NCI-H187 (cell line): ENCODE results near the gene BPHL.
"Not testable (repeated sequence)": the region's sequence is repeated elsewhere in the genome, so short reads cannot be mapped to it uniquely, and the experiment has no call there.

ENCODE experiments used
- DNase-seq, 2 experiments: peaks; one replicate each; lab custom pipeline; 2025; lab: John Stamatoyannopoulos, UW

Gene BPHL

DNA sequence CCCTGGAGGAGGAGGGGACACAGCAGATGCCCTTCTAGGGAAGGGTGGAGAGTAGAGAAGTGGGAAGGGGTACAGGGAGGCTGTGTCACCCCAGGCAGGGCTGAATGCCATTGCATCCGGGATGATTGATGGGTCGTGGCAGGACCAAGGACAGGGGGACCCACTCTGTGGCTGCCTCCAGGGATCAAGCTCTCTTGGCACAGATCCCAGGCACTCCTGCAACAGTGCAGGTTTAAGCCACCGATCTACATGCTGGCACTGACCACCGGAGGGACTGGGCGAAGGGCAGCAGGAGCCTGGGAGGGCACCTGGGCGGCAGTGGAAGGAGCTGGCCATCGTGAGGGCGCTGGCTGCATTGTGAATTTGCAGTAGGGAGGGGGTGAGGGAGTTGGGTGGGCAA, 61.4 kb downstream of the BPHL start:
- DNase-seq, result not testable (repeated sequence)

- DNase-seq, result no peak
These were observed 62.6 kb downstream of the BPHL start for GRCh38 chr6:3181105-3181504.

GRCh38 chr6:3183066-3183465, 64.6 kb downstream of the BPHL start:
- DNase-seq, result no peak

DNA sequence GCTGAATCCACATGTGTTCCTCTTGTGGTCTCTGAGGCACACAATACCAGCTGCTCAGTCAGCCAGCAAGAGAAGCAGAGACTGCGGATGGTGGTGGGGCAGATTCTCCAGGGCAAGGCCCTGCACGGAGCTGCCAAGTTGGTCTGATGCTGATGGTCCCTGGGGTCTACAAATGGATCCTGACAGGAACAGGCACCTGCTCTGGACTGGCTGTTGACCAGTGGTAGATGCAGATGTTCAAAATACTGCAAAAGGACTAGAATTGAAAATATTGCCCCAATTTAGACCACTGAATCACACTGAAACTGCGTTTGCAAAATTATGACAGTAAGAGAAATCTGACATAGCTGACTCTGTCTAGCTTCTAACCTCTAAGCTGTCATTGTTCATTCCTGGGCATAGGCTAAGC, 68.5 kb downstream of the BPHL start:
- no peak for DNase-seq

- DNase-seq, result no peak
These were observed 69.8 kb downstream of the BPHL start for GRCh38 chr6:3188262-3188661.

DNA sequence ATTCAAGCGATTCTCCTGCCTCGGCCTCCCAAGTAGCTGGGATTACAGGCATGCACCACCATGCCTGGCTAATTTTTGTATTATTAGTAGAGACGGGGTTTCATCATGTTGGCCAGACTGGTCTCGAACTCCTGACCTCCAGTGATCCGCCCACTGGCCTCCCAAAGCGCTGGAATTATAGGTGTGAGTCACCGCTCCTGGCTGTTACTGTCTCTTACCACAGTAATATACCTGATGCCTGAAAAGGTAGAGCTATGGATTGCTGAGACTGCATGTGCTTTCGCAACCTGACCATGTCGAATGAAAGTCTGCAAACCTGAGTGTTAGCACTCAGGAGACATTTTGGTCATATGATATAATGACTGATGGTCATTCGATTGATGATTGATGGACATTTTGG, 70.7 kb downstream of the BPHL start:
- not testable (repeated sequence) for DNase-seq

DNA sequence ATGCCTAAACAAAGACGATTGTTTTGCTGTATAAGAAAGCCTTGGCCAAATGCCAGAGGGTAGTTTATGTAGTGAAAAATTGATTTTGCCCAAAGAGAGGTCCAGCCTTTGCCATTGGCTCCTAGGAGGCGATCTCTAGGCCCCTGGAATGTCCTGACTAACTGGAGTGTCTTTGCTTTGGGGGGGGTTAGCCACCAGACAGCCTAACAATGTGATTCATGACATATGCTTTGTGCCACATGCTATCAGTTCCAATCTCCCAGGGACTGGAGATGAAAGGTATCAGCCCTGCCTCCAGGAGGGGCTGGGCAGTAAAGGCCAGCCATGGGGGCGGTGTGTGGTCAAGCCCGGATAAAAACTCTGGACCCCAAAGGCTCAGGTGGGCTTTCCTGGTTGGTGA, 71.5 kb downstream of the BPHL start:
- no peak for DNase-seq

GRCh38 chr6:3190779-3191178, 72.3 kb downstream of the BPHL start:
- DNase-seq, result no peak

GRCh38 chr6:3193102-3193849, 74.8 kb downstream of the BPHL start:
- no peak for DNase-seq

DNA sequence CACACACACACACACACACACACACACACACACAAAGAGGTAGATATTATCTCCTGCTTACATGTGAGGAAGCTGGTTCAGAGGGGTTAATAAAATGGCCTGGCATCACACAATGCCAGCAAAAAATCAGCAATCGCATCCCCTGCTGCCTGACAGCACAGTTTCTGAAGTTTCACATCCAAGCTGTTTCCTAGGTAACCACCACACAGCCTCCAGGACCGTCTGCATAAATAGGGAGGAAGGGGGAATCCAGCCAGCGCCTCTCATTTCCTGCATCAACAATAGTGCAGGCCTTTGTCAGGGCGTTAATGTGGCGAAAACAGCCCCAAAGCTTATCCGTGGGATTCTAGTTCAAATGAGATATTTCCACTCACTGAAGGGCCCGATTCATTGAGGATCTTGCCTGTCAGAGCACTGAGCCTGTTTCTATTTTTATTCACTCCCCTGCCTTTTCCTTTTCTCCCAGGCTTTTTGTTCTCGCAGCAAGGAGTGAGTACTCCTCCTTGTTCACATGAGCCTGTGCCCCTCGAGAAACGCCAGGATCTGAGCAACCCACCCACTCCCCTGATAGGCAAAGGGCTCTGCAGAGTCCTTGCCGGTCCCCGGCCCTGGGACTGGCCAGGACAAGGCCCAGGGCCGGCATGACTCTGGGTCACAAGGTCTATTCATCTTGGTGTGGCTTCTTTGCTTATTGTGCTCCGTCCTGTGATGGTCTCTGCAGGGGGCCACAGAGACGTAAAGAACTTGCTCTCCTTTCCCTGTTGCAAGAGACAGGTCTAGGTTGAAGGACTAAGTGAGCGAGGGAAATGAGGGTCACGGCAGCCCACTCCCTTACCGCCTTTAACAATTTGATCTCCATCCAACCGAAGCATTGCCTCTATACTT, 76.3 kb downstream of the BPHL start:
- DNase-seq, result no peak

GRCh38 chr6:3195420-3195694, 76.8 kb downstream of the BPHL start:
- DNase-seq, result no peak

DNA sequence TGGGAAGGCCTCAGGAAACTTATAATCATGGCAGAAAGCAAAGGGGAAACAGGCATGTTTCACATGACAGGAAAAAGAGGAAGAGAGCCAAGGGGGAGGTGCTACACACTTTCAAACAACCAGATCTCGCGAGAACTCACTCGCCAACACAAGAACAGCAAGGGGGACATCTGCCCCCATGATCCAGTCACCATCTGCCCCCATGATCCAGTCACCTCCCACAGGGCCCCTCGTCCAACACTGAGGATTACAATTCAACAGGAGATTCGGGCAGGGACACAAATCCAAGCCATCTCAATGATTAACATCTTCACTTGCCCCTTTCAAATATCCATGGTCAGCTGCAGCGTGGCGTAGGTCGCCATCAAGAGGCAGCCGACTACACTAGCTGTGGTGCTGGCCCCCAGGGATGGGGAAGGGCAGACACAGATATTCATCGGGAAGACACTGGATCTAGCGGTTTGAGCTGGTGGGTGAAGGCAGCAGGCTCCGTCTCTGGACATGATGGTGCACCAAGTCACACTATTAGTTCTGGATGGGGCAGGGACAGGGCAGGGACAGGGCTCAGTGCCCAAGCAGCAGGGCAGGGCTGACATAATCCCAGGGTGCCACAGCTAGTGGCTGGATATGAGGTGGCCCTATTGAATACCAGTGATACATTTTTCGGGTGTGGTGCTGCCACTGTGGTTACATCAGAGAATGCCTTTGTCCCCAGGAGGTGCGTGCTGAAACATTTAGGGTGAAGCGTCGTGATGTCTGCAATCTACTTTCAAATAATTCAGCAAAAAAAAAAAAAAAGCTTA, 77.4 kb downstream of the BPHL start:
- DNase-seq, result no peak

- no peak for DNase-seq
These were observed 78.3 kb downstream of the BPHL start for GRCh38 chr6:3196770-3197169.

GRCh38 chr6:3197734-3198133, 79.2 kb downstream of the BPHL start:
- not testable (repeated sequence) for DNase-seq

- no peak for DNase-seq
These were observed 80.9 kb downstream of the BPHL start for GRCh38 chr6:3199382-3199781.

DNA sequence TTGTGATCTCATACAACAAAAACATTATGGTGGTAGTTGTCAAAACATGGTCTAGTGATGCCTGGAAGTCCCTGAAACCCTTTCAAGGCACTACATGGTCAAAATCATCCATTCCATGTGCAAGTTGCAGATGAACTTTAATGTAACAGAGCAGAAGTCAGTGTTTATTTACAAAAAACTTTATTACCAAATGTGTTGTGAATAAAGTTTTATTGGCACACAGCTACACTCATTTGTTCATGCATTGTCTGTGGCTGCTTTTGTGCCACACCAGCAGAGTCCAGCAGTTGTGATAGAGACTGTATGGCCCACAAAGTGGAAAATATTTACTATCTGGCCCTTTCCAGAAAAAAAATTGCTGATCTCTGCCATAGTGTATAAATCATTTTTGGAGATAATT, 82.2 kb downstream of the BPHL start:
- no peak for DNase-seq

GRCh38 chr6:3201388-3201787, 82.9 kb downstream of the BPHL start:
- no peak for DNase-seq
